HG02970 (cell line): ENCODE results near the gene CDKAL1.
"Not testable (repeated sequence)": the region's sequence is repeated elsewhere in the genome, so short reads cannot be mapped to it uniquely, and the experiment has no call there.

Source experiments
- ATAC-seq: cut with Tn5 transposase; IDR thresholded peaks from one replicate; pipeline ENCODE4 v1.9.1; 2021; ENCODE audit warnings: mild to moderate bottlenecking, moderate library complexity, moderate number of reproducible peaks; ENCODE audit not compliant: unreplicated experiment, low FRiP score

The CDKAL1 gene

GRCh38 chr6:21246075-21246474 is 711.8 kb downstream of the CDKAL1 start:
- ATAC-seq, result no peak

DNA sequence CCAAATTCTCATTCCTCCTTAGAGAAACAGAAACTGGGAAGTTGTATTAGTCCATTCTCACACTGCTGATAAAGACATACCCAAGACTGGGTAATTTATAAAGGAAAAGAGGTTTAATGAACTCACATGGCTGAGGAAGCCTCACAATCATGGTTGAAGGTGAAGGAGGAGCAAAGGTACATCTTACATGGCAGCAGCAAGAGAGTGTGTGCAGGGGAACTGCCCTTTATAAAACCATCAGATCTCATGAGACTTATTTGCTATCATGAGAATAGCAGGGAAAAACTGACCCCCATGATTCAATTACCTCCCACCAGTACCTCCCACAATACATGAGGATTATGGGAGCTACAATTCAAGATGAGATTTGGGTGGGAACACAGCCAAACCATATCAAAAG is 720.2 kb downstream of the CDKAL1 start:
- not testable (repeated sequence) for ATAC-seq

- ATAC-seq, result no peak
Observed at GRCh38 chr6:21256197-21256596, 721.9 kb downstream of the CDKAL1 start.

GRCh38 chr6:21257125-21257524 is 722.9 kb downstream of the CDKAL1 start:
- no peak for ATAC-seq

- no peak for ATAC-seq
Observed at GRCh38 chr6:21258665-21259064, 724.4 kb downstream of the CDKAL1 start.

DNA sequence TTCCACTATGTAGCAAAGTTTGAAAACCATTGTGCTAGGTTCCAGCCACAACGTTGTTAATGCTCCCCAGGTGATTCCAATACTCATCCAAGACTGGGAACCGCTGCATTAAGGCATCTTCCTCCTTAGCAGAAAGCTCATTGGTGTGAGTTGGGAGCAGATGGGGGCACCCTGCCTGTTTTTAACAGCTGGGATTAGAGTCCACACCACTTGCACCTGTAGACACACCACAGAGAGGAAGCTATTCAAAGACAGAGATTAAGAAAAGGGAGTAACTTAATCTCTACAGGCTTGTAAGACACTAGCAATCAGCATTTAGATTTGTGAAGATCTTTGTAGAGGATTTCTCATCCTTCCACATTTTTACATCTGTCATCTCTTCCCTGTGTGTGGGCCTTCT is 725.4 kb downstream of the CDKAL1 start:
- ATAC-seq, result no peak

GRCh38 chr6:21262504-21262903 is 728.2 kb downstream of the CDKAL1 start:
- ATAC-seq, result no peak

- ATAC-seq, result no peak
Observed at GRCh38 chr6:21263531-21264287, 729.5 kb downstream of the CDKAL1 start.

DNA sequence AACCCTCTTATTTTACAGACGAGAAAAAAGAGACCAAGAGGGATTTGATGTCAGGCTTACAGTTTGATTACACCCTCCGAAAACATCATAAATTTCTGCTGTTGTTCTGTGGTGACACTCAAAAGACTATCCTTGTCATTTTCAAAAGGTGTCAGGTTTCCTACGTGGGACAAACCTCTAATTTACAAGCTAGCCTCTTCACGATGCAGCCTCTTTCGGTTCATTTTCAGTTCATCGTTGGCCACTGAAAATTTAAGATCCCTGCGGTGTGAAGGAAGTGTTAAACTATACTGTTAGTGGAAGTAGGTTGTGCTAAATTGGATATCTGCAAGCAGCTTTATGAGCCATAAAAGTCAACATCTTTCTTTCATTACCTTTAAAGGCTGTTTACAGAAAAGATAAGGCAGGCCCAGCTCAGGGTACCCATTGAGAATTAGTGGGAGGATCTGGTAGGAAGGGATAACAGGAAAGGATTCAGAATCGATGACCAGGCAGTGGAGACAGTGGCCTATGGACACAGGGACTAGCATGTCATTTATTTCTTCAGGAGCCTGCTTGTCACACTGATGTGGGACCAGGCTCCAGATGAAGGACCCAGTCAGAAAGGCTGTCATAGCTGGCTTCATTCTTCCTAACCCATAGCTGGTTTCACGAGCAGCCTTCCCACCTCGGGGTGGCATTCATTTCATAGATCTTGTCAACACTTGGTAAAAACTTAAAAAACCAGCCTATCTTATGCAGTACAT is 730.2 kb downstream of the CDKAL1 start:
- ATAC-seq, result no peak

DNA sequence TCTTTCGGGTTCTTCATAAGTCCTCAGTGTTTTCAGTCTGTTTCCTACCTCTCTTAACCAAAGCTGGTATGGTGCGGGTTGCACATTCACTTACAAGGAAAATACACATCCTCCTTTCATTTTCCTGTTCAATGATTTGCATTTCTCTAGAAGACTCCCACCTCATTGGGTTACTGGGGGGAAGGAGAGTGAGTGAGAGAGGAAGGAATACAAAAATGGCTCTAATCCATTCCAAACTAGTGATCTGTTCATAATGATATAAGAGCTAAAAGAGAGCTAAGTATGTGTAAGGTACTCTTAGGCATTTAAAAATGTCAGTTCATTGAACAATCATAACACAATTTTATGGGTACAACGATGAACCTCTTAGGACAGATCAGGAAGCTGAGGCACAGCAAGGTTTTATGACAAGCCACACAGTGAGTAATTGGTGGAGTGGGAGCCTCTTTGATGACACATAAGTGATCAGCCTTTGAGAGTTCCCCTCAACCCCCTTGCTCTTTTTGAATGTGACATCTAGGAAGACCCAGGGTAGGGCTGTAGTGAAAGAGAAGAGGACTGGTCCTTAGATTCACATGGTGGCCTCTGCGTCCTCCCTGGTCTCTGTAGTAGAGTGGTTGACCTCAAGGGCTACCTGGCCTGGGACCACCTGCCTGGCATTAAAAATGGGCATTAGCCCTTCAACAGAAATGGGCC is 730.9 kb downstream of the CDKAL1 start:
- ATAC-seq, result no peak

DNA sequence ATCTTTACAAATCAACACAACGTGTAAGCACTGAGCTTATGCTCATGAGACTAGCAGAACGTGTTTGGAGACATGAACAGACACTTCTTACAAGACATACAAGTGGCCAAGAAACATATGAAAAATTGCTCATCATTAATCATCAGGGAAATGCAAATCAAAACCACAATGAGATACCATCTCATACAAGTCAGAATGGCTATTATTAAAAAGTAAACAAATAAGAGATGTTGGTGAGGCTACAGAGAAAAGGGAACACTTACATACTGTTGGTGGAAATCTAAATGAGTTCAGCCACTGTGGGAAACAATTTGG is 731.4 kb downstream of the CDKAL1 start:
- ATAC-seq, result no peak

DNA sequence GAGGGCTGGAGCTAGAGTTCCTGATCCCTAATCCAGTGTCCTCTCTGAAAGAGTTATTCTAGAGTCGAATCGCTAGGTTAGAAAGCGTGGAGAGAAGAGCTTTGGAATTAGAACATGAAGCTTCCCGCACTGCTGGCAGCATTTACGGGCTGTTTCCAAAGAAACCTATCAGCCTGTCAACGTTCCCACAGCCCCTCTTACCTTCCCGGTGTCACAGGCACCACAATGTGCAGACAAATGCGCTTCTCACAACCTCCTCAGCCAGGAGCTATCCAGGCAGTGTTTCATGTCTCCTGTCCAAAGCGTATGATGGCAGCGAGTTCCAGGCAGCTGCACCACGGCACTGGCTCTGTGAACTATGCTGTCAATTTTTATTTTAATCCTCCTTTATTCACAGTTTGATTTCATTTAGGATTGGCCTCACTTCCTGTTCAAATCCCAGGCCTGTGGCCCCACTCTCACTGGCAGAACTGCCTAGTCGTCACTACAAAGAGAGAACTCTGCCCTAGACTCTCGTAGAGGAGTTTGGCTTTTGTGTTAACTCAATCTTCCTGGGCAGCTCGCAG is 736.5 kb downstream of the CDKAL1 start:
- ATAC-seq, result no peak

- ATAC-seq, result no peak
Observed at GRCh38 chr6:21271428-21272155, 737.3 kb downstream of the CDKAL1 start.

GRCh38 chr6:21273451-21273850 is 739.2 kb downstream of the CDKAL1 start:
- no peak for ATAC-seq

- ATAC-seq, result no peak
Observed at GRCh38 chr6:21274851-21275250, 740.6 kb downstream of the CDKAL1 start.

- ATAC-seq, result no peak
Observed at GRCh38 chr6:21277601-21278374, 743.5 kb downstream of the CDKAL1 start.

DNA sequence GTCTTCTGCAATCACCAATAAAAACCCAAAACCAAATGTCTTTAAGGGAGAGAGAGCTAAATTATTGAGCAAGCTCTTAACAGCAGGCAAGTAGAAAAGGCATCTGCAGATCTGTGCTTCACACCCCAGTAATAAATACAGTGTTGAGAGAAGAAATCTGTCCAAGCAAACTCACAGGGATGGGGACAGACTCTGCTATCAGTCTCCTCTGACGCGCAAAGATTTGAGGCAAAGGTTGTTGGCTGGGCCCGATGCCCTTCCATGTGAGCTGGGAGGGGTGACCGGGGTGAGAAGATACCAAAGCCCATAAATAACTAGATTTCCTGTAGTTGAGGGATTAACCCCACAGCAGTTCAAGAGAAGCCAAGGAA is 744.1 kb downstream of the CDKAL1 start:
- ATAC-seq, result no peak

GRCh38 chr6:21279619-21280018 is 745.4 kb downstream of the CDKAL1 start:
- no peak for ATAC-seq

DNA sequence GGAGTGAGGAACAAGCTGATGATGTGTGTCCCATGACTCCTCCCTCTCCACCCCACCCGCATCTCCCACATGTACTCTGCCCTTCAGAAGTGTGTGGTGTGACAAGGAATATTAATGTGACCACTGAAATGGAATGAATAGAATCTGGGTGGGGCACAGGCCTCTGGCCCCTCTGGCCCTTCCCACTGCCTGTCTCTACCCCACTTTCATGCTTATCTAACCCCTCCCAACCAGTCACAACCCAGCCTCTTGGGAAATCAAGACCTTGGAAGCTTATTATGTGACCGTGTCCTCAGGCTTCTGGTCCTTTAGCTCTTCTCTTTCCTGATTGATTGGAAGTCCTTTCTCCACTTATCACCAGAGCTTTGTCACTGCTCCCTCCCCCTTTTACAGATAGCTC is 747.1 kb downstream of the CDKAL1 start:
- ATAC-seq, result no peak
